Suppressor macrophage (primary cell): Measurements from ENCODE around the gene UCP2.

ENCODE experiments used
- DNase-seq, 4 experiments: peaks; one replicate each; pipeline ENCODE4 v3.0.0-alpha.2; 2020 to 2022

Gene UCP2

GRCh38 chr11:74009675-74010305 lies 27.1 kb upstream of the UCP2 start:
- DNase-seq, result no peak

DNA sequence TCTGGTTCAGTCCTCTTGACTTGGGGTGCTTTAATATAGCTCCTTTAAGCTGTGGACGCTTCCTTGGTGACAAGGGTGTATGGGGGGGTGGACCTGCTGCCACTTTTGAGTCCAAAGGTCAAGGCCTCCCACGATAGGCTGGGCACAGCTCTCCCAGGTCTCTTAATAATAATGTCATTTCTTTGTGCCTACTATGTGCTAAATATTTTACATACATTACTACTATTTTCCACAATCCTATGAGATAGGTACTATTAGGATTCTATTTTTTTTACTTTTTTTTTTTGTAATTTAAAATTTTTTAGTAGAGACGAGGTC lies 26.5 kb upstream of the UCP2 start:
- DNase-seq, result no peak

- DNase-seq, result no peak
Measured at GRCh38 chr11:74008373-74009229, 26.0 kb upstream of the UCP2 start, which contains the start of gene UCP3. Gene UCP3 (minus strand): TSS chr11:74009085. CDS start chr11:74007042, 2,043 bp downstream.

DNA sequence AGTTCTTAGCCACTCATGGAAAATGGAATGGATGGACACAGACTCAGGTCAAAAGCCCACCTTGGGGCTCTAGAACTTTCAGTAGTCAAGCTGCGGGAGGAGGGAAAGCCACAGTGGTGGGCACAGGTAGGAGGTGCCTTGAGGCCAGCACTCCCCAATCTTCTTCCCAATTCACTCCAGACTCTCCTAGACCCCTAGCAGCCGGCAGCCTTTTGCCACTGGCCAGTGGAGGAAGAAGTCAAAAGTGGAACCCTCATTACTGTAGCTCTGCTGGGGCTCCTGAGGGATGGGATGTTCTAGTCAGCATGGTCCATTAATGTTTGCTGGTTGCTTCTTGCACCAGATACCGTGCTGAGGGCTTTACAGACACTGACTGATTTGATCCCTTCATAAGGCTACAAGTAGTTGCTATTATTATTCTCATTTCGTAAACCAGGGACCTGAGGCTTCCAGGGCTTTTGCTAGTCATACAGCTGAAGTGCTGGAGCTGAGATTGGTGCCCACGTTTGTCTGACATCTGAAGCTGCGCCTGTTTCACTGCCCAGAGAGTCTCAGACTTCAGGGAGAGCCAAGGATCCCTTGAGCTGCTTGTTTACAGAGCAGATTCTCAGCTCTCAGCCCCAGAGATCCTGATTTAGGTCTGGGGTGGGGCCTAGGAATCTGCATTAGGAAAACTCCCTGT lies 25.2 kb upstream of the UCP2 start:
- no peak for DNase-seq

GRCh38 chr11:74006743-74007304 lies 24.2 kb upstream of the UCP2 start:
- DNase-seq, result no peak

DNA sequence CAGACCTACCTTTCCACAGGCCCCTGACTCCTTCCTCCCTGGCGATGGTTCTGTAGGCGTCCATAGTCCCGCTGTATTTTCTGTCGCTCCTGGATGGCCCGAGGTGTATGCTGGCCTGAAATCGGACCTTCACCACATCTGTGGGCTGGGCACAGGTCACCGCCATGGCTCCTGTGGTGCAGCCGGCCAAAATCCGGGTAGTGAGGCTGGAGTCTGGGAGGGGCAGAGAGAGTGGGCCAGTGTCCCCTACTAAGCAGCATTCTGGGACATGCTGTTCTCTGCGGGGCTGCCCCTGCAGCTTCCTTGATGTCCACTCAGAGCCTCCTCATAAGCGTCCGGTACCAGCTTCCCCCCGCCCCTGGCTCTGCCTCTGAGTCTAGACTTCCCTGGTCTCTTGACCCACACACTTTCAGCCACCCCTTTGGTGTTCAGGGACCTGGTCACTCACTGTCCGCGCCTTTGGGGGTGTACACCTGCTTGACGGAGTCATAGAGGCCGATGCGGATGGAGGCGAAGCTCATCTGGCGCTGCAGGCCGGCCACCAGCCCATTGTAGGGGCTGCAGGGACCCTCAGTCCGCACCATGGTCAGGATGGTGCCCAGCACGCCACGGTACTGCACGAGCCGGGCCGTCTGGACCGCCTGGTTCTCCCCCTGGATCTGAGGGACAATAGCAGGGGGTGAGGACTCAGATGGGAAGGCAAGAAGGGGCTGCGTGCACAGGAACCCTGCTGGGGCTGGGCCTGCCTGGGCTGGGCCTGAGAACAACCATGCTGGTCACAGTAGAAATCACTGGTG lies 23.3 kb upstream of the UCP2 start:
- no peak for DNase-seq

DNA sequence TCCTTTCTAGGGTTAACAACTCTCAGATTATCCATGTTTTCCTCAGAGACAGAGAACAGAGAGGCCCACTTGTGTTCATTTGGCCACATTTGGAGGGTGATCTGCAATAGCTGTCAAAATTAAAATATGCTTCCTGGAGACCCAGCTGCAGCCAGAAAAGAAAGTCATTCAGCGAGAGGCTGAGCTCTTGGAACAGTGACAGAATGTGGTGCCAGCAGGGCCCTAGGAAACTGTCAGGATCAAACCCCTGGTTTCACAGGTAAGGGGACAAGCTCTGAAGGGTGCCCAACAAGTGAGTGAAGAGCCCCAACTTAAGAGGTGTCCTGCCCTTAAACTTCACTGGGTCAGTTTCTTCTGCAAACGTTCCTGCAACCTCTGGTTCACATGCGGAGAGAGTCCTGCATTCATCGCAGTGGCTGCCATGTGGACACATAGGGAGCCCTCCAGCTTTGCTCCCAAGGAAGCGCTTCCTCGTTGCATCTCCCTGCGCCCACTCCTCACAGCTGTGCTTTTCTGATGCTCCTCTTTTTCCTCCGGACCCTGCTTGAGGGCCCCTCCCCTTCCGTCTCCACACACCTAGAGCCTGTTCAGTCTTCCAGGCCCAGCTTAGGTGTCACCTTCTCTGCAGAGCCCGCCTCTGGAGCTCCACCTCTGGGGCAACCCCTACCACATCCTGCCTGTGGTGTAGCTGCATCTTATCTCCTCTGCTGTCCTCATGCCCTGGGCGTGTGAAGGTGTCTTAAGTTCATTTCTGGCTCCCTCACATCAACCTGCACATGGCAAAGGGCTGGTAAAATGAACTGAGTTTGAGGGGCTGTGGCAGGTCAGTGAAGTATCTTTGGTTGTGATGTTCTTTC lies 22.3 kb upstream of the UCP2 start:
- DNase-seq, result no peak

GRCh38 chr11:74004046-74004695 lies 21.5 kb upstream of the UCP2 start:
- DNase-seq, result no peak

DNA sequence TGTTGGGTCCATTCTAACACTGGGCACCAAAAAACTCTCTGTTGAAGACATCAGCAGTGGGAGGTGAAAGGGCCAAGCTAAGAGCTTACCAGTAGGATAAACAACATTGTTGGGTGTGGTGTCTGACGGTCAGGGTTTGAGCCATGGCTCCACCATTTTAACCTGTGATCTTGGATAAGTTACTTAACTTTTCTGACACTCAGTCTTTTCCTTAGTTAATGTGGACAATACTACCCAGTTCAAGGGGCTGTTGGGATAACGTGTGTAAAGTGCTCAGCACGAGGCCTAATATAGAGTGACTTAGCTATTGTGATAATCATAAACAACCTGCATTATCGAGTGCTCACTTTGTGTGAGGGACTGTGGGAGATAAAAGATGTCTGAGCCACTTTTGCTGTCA lies 20.2 kb upstream of the UCP2 start:
- DNase-seq, result no peak

DNA sequence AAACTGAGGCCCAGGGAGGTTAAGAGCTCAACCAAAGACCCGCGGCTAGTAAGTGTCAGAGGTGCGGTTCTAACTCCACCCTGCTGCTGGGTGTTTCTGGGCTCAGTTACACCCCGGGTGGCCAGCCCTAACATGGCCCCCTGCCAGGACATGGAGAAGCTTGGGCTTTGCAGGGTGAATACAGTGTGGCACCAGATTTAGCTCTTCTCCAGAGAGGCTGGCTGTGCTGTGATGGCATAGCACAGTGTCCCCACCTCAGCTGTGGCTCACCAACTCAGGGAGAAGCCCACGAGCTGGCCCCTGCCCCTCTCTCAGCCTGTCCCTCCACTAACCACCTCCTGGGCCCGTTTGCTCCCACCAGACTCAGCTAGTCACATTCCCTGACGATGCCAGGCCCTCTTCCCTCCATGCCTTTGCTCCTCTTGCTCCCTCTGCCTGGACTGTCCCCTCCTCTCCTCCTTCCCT lies 19.2 kb upstream of the UCP2 start:
- no peak for DNase-seq

DNA sequence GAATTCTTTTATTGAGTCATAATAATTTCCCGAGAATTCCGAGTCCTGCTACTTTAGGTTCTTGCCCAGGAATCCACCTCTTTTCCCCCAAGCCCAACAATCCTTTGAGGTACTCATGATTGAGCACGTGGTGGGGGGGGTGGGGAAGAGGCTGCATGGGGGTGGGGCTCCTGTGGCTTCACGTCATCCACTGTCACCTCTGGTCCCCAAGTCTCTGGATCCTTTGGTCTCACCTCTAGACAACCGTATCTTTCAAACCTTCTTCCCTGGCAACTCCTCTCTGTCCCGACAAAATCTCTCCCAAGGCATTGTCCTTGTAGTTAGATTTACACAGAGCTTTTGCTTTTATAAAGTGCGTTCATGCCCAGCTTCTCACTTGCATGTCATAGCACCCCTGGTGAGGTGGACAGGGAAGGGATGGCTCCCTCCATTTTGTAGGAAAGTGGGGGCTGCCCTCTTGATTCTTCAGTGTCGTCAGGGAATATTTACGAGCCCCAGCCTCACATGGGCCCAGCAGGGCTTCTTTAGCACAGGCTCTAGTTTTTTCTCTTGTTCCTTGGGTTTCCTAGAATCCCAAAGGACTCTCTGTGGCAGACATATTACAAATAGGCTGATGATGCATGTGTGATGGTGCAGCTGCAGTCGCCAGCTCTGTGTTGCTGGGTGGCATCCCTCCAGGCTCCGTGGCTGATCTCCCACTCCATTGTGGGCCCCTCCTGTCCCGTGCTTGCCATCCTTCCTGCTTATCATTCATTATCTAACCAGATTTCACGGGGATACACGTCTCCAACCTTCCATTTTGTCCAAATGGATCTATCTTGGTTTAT lies 17.9 kb upstream of the UCP2 start:
- no peak for DNase-seq

GRCh38 chr11:73999581-74000306 lies 17.1 kb upstream of the UCP2 start:
- no peak for DNase-seq

- no peak for DNase-seq
Measured at GRCh38 chr11:73998846-73999575, 16.4 kb upstream of the UCP2 start.

- DNase-seq, result no peak
Measured at GRCh38 chr11:73997120-73997770, 14.6 kb upstream of the UCP2 start.

- no peak for DNase-seq
Measured at GRCh38 chr11:73996161-73996747, 13.6 kb upstream of the UCP2 start.

DNA sequence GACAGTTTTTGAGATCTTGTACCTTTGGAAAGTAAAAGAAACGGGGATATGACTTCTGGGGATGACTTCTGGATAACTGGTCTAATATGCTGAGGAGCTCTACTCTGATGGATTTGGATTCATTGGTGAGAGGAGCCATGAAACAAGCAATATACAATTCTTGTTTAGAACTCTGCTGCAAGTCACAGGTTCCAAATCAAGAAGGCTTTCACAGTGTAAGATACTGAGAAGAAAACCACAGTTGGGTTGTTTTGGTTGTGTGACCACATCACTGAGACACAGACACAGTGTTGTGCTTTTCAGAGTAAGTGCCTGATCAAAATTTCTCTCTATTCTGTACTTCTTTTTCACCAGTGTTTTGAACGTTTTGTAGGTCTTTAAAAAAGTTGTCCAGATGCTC lies 13.1 kb upstream of the UCP2 start:
- no peak for DNase-seq

- DNase-seq, result peak; percentile 66 to 94 (median 80)
Measured at GRCh38 chr11:73995247-73995646, 12.6 kb upstream of the UCP2 start.
